IMR-90 (cell line): ENCODE data around the gene SS18L1. TPM values are rescaled to one million over a fixed set of nuclear protein-coding genes. Genes with fewer than 3 reads are reported as not detected.

Experiments
- ATAC-seq: fragments of 200-7000 bp; cut with Tn5 transposase; 2 replicates; pipeline ENCODE4 v1.9.1; 2020; ENCODE audit warnings: low read depth, mild to moderate bottlenecking, moderate library complexity
- BruUV-seq: library from RNA; stranded (reverse); fragments of 400-500 nt; replicated peaks from 2 replicates; lab custom pipeline; 2021; lab: Mats Ljungman, UMichigan
- CTCF ChIA-PET: fragments of 300-600 bp; formaldehyde crosslinking; extraction: SDS; loops from one replicate; lab custom pipeline; 2021; ENCODE audit warnings: antibody characterized with exemption; lab: Yijun Ruan, JAX
- POLR2A ChIA-PET: fragments of 300-600 bp; sonication (Branson Sonifier 250); formaldehyde crosslinking; loops from one replicate; lab custom pipeline; 2022; ENCODE audit warnings: antibody characterized with exemption; ENCODE audit not compliant: unreplicated experiment; lab: Charles Lee
- DNase-seq: peaks from one replicate; pipeline ENCODE4 v3.0.0; 2013
- H2AFZ ChIP-seq: replicated peaks from 2 replicates; pipeline ENCODE3; 2013; ENCODE audit warnings: low read length, mild to moderate bottlenecking; ENCODE audit not compliant: poor library complexity
- H2AK5ac ChIP-seq: 2 replicates; pipeline ENCODE4 v1.6.1; 2013; ENCODE audit warnings: low read depth, low read length, inconsistent platforms
- H2AK9ac ChIP-seq: replicated peaks from 2 replicates; pipeline ENCODE3; 2013; ENCODE audit warnings: mild to moderate bottlenecking, low read depth, low read length, moderate library complexity; ENCODE audit not compliant: poor library complexity
- H2BK120ac ChIP-seq: 2 replicates; pipeline ENCODE4 v1.6.1; 2013; ENCODE audit warnings: low read depth, low read length, inconsistent platforms
- H2BK15ac ChIP-seq: 3 replicates; pipeline ENCODE4 v1.6.1; 2013; ENCODE audit warnings: low read depth, low read length, inconsistent platforms
- H2BK20ac ChIP-seq: 2 replicates; pipeline ENCODE4 v1.6.1; 2013; ENCODE audit warnings: low read depth, mild to moderate bottlenecking, inconsistent platforms, low read length, moderate library complexity
- H2BK5ac ChIP-seq: 2 replicates; pipeline ENCODE4 v1.6.1; 2013; ENCODE audit warnings: mild to moderate bottlenecking, low read depth, low read length, inconsistent platforms; ENCODE audit not compliant: poor library complexity, severe bottlenecking
- H3K14ac ChIP-seq: replicated peaks from 2 replicates; pipeline ENCODE4 v1.6.1; 2013; ENCODE audit warnings: low read depth, low read length, inconsistent platforms
- H3K18ac ChIP-seq: 2 replicates; pipeline ENCODE4 v1.6.1; 2013; ENCODE audit warnings: low read depth, low read length, control low read depth
- H3K23ac ChIP-seq: 2 replicates; pipeline ENCODE4 v1.6.1; 2013; ENCODE audit warnings: low read depth, low read length, inconsistent platforms
- H3K27ac ChIP-seq: 2 replicates; pipeline ENCODE4 v1.5.1; 2013; ENCODE audit warnings: mild to moderate bottlenecking, control low read depth, low read length; ENCODE audit not compliant: insufficient read depth
- H3K27me3 ChIP-seq: 2 replicates; pipeline ENCODE4 v1.6.1; 2013; ENCODE audit warnings: low read length; ENCODE audit not compliant: control insufficient read depth, insufficient read depth
- H3K36me3 ChIP-seq: 2 replicates; pipeline ENCODE4 v1.6.1; 2013; ENCODE audit warnings: low read length, mixed read lengths; ENCODE audit not compliant: control insufficient read depth, insufficient read depth
- H3K4ac ChIP-seq: 2 replicates; pipeline ENCODE4 v1.6.1; 2013; ENCODE audit warnings: low read depth, low read length, inconsistent platforms
- H3K4me1 ChIP-seq: 2 replicates; pipeline ENCODE4 v1.6.1; 2013; ENCODE audit warnings: low read length, mixed read lengths; ENCODE audit not compliant: control insufficient read depth, insufficient read depth
- H3K4me2 ChIP-seq: 2 replicates; pipeline ENCODE4 v1.6.1; 2013; ENCODE audit warnings: low read depth, mild to moderate bottlenecking, control low read depth, low read length, moderate library complexity
- H3K4me3 ChIP-seq: 2 replicates; pipeline ENCODE4 v1.5.1; 2013; ENCODE audit warnings: low read depth, mild to moderate bottlenecking, control low read depth, low read length, moderate library complexity; ENCODE audit not compliant: insufficient read depth
- H3K56ac ChIP-seq: 2 replicates; pipeline ENCODE4 v1.6.1; 2013; ENCODE audit warnings: low read length, inconsistent platforms; ENCODE audit not compliant: insufficient read depth; ENCODE audit errors: extremely low read depth
- H3K79me1 ChIP-seq, 2 experiments: 2 replicates each; pipeline ENCODE4 v1.6.1; 2013; ENCODE audit warnings: low read length in 2 of 2, inconsistent platforms in 1 of 2, low read depth in 1 of 2
- H3K9ac ChIP-seq: 2 replicates; pipeline ENCODE4 v1.6.1; 2013; ENCODE audit warnings: low read depth, low read length, control low read depth
- H3K9me1 ChIP-seq: 2 replicates; pipeline ENCODE4 v1.6.1; 2013; ENCODE audit warnings: low read length, inconsistent platforms; ENCODE audit not compliant: insufficient read depth
- H3K9me3 ChIP-seq: 2 replicates; pipeline ENCODE4 v1.6.1; 2013; ENCODE audit warnings: low read length; ENCODE audit not compliant: control insufficient read depth, insufficient read depth
- H4K20me1 ChIP-seq: 2 replicates; pipeline ENCODE4 v1.6.1; 2013; ENCODE audit warnings: low read length, inconsistent platforms; ENCODE audit not compliant: insufficient read depth
- H4K5ac ChIP-seq: 2 replicates; pipeline ENCODE4 v1.6.1; 2013; ENCODE audit warnings: mild to moderate bottlenecking, low read depth, low read length, control low read depth
- H4K8ac ChIP-seq, 2 experiments: 2 replicates each; pipeline ENCODE4 v1.6.1; 2013; ENCODE audit warnings: low read depth in 2 of 2, low read length in 2 of 2, control low read depth in 1 of 2, inconsistent platforms in 1 of 2
- H4K91ac ChIP-seq: 2 replicates; pipeline ENCODE4 v1.6.1; 2013; ENCODE audit warnings: low read depth, low read length, inconsistent platforms; ENCODE audit not compliant: insufficient read depth
- BHLHE40 ChIP-seq: fragments of 150-350 bp; IDR thresholded peaks from 2 replicates; pipeline ENCODE4 v1.6.1; 2016; ENCODE audit warnings: mild to moderate bottlenecking, low read depth, low read length
- CEBPB ChIP-seq: IDR thresholded peaks from 2 replicates; pipeline ENCODE4 v1.6.1; 2012; ENCODE audit warnings: low read depth, low read length, improper control_type of control experiment
- CHD1 ChIP-seq: IDR thresholded peaks from 2 replicates; pipeline ENCODE4 v1.6.1; 2012; ENCODE audit warnings: low read depth, low read length, improper control_type of control experiment
- CTCF ChIP-seq: conservative IDR thresholded peaks from 2 replicates; pipeline ENCODE4 v1.5.1; 2012; ENCODE audit warnings: mild to moderate bottlenecking, low read depth, low read length, improper control_type of control experiment
- ELK1 ChIP-seq: fragments of 150-350 bp; IDR thresholded peaks from 2 replicates; pipeline ENCODE4 v1.6.1; 2016; ENCODE audit warnings: low read depth, mild to moderate bottlenecking, low read length, moderate library complexity, borderline replicate concordance
- FOS ChIP-seq: fragments of 150-350 bp; IDR thresholded peaks from 2 replicates; pipeline ENCODE4 v1.6.1; 2016; ENCODE audit warnings: low read depth, low read length
- MAFK ChIP-seq: IDR thresholded peaks from 2 replicates; pipeline ENCODE4 v1.6.1; 2012; ENCODE audit warnings: low read depth, low read length, improper control_type of control experiment
- MXI1 ChIP-seq: IDR thresholded peaks from 2 replicates; pipeline ENCODE4 v1.6.1; 2012; ENCODE audit warnings: low read depth, mild to moderate bottlenecking, low read length, moderate library complexity, borderline replicate concordance
- NFE2L2 ChIP-seq: fragments of 150-350 bp; IDR thresholded peaks from 2 replicates; pipeline ENCODE4 v1.6.1; 2016; ENCODE audit warnings: low read depth, mild to moderate bottlenecking, low read length
- POLR2A ChIP-seq: IDR thresholded peaks from 2 replicates; pipeline ENCODE4 v1.6.1; 2012; ENCODE audit warnings: mild to moderate bottlenecking, low read depth, low read length
- RAD21 ChIP-seq: IDR thresholded peaks from 2 replicates; pipeline ENCODE4 v1.6.1; 2012; ENCODE audit warnings: low read length, improper control_type of control experiment
- RCOR1 ChIP-seq: IDR thresholded peaks from 2 replicates; pipeline ENCODE4 v1.6.1; 2012; ENCODE audit warnings: mild to moderate bottlenecking, low read length, improper control_type of control experiment; ENCODE audit not compliant: insufficient replicate concordance
- RFX5 ChIP-seq: IDR thresholded peaks from 2 replicates; pipeline ENCODE4 v1.8.0; 2012; ENCODE audit warnings: low read depth, mild to moderate bottlenecking, low read length, moderate library complexity
- SMC3 ChIP-seq: fragments of 150-350 bp; IDR thresholded peaks from 2 replicates; pipeline ENCODE4 v1.6.1; 2016; ENCODE audit warnings: low read depth, mild to moderate bottlenecking, antibody characterized with exemption, low read length, moderate library complexity
- USF2 ChIP-seq: fragments of 150-350 bp; IDR thresholded peaks from 2 replicates; pipeline ENCODE4 v1.6.1; 2017; ENCODE audit warnings: mild to moderate bottlenecking, antibody characterized with exemption, low read length, low read depth
- WGBS, 2 experiments: methylation state at CpG; one replicate each; pipeline versions ENCODE4 v1.1.5 to v1.1.7; 2013; ENCODE audit warnings: missing lambda C conversion rate in 2 of 2; ENCODE audit not compliant: insufficient read length in 1 of 2; ENCODE audit errors: extremely low coverage in 2 of 2; 5-methylcytosine and 5-hydroxymethylcytosine counted together
- dilution Hi-C: fragments of 300-500 bp; cut with HindIII; formaldehyde crosslinking; loops from one replicate; pipeline ENCODE4 v1.14.3; 2018; ENCODE audit warnings: low sequenced_read_pairs; ENCODE audit not compliant: unreplicated experiment
- in situ Hi-C: fragments of 300-500 bp; cut with MboI; formaldehyde crosslinking; loops from 3 replicates; pipeline ENCODE4 v1.14.3; 2019; ENCODE audit warnings: low sequenced_read_pairs, inconsistent platforms, mixed read lengths
- intact Hi-C: fragments of 100-400 bp; cut with micrococcal nuclease; formaldehyde crosslinking; loops from 2 replicates; pipeline ENCODE4 v1.10.0; 2022
- polyA plus RNA-seq, 3 experiments: library from polyadenylated mRNA; depleted of rRNA; stranded (reverse); fragments of >200 nt; gene quantifications; 2 replicates each; pipeline ENCODE4 v1.2.3, GENCODE V29; 2012; ENCODE audit warnings: low replicate concordance in 1 of 3
- total RNA-seq: library from RNA; depleted of rRNA; stranded (reverse); fragments of >200 nt; gene quantifications from 2 replicates; pipeline ENCODE4 v1.2.3, GENCODE V29; 2012

SS18L1 gene
- total and polyA plus RNA-seq, 2 of the 4 experiments (the other 2 are of a cell fraction) = 8.1 to 12.2 TPM

GRCh38 chr20:62123450-62124118 is 20.0 kb upstream of the SS18L1 start:
- POLR2A ChIA-PET = no interaction called here
- peak overlapping the region; percentile 100 for H3K4me3 ChIP-seq
- peak overlapping the region; percentile 58 for H3K9ac ChIP-seq
- no peak overlapping the region for H2BK5ac ChIP-seq
- peaks cover 31 to 51% of the 10 kb centered on the region in 2 experiments for H3K79me1 ChIP-seq
- peak overlapping the region; percentile 23 for H3K27ac ChIP-seq
- no peak overlapping the region for H3K56ac ChIP-seq
- dilution Hi-C loops = no loop called here
- peak overlapping the region; percentile 93 for H3K4me2 ChIP-seq
- peak; percentile 51 for DNase-seq
- peak overlapping the region; percentile 15; the same call in 1 of the 2 replicates for H2AK5ac ChIP-seq
- H3K9me3 ChIP-seq = no peaks in the 10 kb centered on the region
- no peak overlapping the region for H4K8ac ChIP-seq
- H4K5ac ChIP-seq = no peak overlapping the region
- peak overlapping the region; percentile 59 for H3K4ac ChIP-seq
- no peak overlapping the region for H4K91ac ChIP-seq
- CTCF ChIA-PET = no interaction called here
- H2BK120ac ChIP-seq = no peak overlapping the region
- H3K36me3 ChIP-seq = peaks cover 34% of the 10 kb centered on the region
- ATAC-seq = no peak
- H2AK9ac ChIP-seq = peak overlapping the region; percentile 91
- H3K27me3 ChIP-seq = peaks cover 6% of the 10 kb centered on the region
- peaks cover 11% of the 10 kb centered on the region for H3K4me1 ChIP-seq
- peaks cover 15% of the 10 kb centered on the region for H3K9me1 ChIP-seq
- in situ Hi-C loops = no loop called here
- peak overlapping the region; percentile 68 for H3K14ac ChIP-seq
- H3K23ac ChIP-seq = peak overlapping the region; percentile 53
- no peak overlapping the region for H2BK15ac ChIP-seq
- H2BK20ac ChIP-seq = no peak overlapping the region
- H4K20me1 ChIP-seq = peaks cover 30% of the 10 kb centered on the region
- no TSS peak for BruUV-seq
- WGBS, 2 experiments = 40% methylated on average over 1 of the region's 19 CpGs; no CpG with 5 or more reads in 1 of the 2 experiments
- no peak overlapping the region for H3K18ac ChIP-seq
- H2AFZ ChIP-seq = peak overlapping the region; percentile 68
- intact Hi-C loops = loop anchor here (1.0 kb wide), 2 partner anchors 97 to 113 kb away; no protein-coding TSS in a partner anchor
- 0 out of 2 replicates have a peak, but pooled peaks have one; percentile 24 for TF ChIP-seq MXI1
- 0 out of 2 replicates have a peak, but pooled peaks have one; percentile 19 for TF ChIP-seq CTCF
- TF ChIP-seq RCOR1 = no peak
- TF ChIP-seq RAD21 = no peak
- TF ChIP-seq BHLHE40 = no peak
- no peak for TF ChIP-seq FOS
- no peak for TF ChIP-seq NFE2L2
- no peak for TF ChIP-seq RFX5
- TF ChIP-seq MAFK = no peak
- no peak for TF ChIP-seq USF2
- TF ChIP-seq POLR2A = peak; percentile 58
- TF ChIP-seq ELK1 = no peak
- TF ChIP-seq CHD1 = no peak
- TF ChIP-seq CEBPB = no peak
- peak; percentile 2; the same call in 1 of the 2 replicates for TF ChIP-seq SMC3
